H9 (cell line): ENCODE results near the gene KRT36. TPM values are rescaled to one million over a fixed set of nuclear protein-coding genes. Genes with fewer than 3 reads are reported as not detected.

Source experiments
- DNase-seq: peaks from one replicate; pipeline ENCODE4 v3.0.0-alpha.2; 2017
- H2AFZ ChIP-seq: one replicate; pipeline ENCODE4 v1.6.1; 2013; ENCODE audit warnings: mild to moderate bottlenecking, low read length, control low read depth, moderate library complexity
- H2AK5ac ChIP-seq: 2 replicates; pipeline ENCODE4 v1.6.1; 2013; ENCODE audit warnings: low read length, control low read depth, mixed read lengths; ENCODE audit not compliant: insufficient read length
- H2BK120ac ChIP-seq: one replicate; pipeline ENCODE4 v1.6.1; 2013; ENCODE audit warnings: low read depth, mild to moderate bottlenecking, low read length, control low read depth, inconsistent platforms; ENCODE audit not compliant: poor library complexity, severe bottlenecking
- H2BK12ac ChIP-seq: 2 replicates; pipeline ENCODE4 v1.6.1; 2013; ENCODE audit warnings: low read length, control low read depth, mixed read lengths, low read depth; ENCODE audit not compliant: insufficient read length
- H2BK15ac ChIP-seq: 2 replicates; pipeline ENCODE4 v1.6.1; 2013; ENCODE audit warnings: low read depth, low read length, control low read depth
- H2BK20ac ChIP-seq: one replicate; pipeline ENCODE4 v1.6.1; 2013; ENCODE audit warnings: low read depth, mild to moderate bottlenecking, low read length, control low read depth, inconsistent platforms; ENCODE audit not compliant: poor library complexity, severe bottlenecking
- H2BK5ac ChIP-seq: 2 replicates; pipeline ENCODE4 v1.6.1; 2013; ENCODE audit warnings: low read length, control low read depth, mixed read lengths; ENCODE audit not compliant: insufficient read length
- H3K14ac ChIP-seq: 2 replicates; pipeline ENCODE4 v1.6.1; 2013; ENCODE audit warnings: low read length, control low read depth; ENCODE audit not compliant: insufficient read depth
- H3K18ac ChIP-seq: 2 replicates; pipeline ENCODE4 v1.6.1; 2013; ENCODE audit warnings: low read depth, mild to moderate bottlenecking, mixed read lengths, low read length, control low read depth; ENCODE audit not compliant: insufficient read length
- H3K23ac ChIP-seq: 2 replicates; pipeline ENCODE4 v1.6.1; 2013; ENCODE audit warnings: low read length, control low read depth, mixed read lengths, low read depth; ENCODE audit not compliant: insufficient read length
- H3K23me2 ChIP-seq: 2 replicates; pipeline ENCODE4 v1.6.1; 2013; ENCODE audit warnings: low read depth, mild to moderate bottlenecking, mixed read lengths, low read length, control low read depth; ENCODE audit not compliant: insufficient read length, poor library complexity, severe bottlenecking
- H3K27ac ChIP-seq: 2 replicates; pipeline ENCODE4 v1.5.1; 2013; ENCODE audit warnings: low read length, control low read depth, mixed read lengths, low read depth; ENCODE audit not compliant: insufficient read length
- H3K27me3 ChIP-seq: 2 replicates; pipeline ENCODE4 v1.6.1; 2013; ENCODE audit warnings: low read length, control low read depth, inconsistent platforms; ENCODE audit not compliant: insufficient read depth
- H3K4ac ChIP-seq: 2 replicates; pipeline ENCODE4 v1.6.1; 2013; ENCODE audit warnings: low read depth, mild to moderate bottlenecking, control low read depth, inconsistent platforms, low read length, moderate library complexity
- H3K4me1 ChIP-seq: 2 replicates; pipeline ENCODE4 v1.6.1; 2013; ENCODE audit warnings: low read length, control low read depth, inconsistent platforms; ENCODE audit not compliant: insufficient read depth
- H3K4me2 ChIP-seq: 2 replicates; pipeline ENCODE4 v1.6.1; 2013; ENCODE audit warnings: low read length, control low read depth, mixed read lengths; ENCODE audit not compliant: insufficient read length, insufficient read depth
- H3K56ac ChIP-seq: 2 replicates; pipeline ENCODE4 v1.6.1; 2013; ENCODE audit warnings: low read depth, mild to moderate bottlenecking, mixed read lengths, low read length, control low read depth; ENCODE audit not compliant: insufficient read length
- H3K79me1 ChIP-seq: 2 replicates; pipeline ENCODE4 v1.6.1; 2013; ENCODE audit warnings: low read depth, mild to moderate bottlenecking, moderate library complexity, low read length, control low read depth, inconsistent platforms; ENCODE audit not compliant: insufficient read depth, poor library complexity, severe bottlenecking
- H3K79me2 ChIP-seq: 2 replicates; pipeline ENCODE4 v1.6.1; 2013; ENCODE audit warnings: low read length, control low read depth, inconsistent platforms; ENCODE audit not compliant: insufficient read depth
- H3K9ac ChIP-seq: 2 replicates; pipeline ENCODE4 v1.6.1; 2013; ENCODE audit warnings: low read length, control low read depth, mixed read lengths; ENCODE audit not compliant: insufficient read length; ENCODE audit errors: extremely low read depth
- H3K9me3 ChIP-seq: one replicate; pipeline ENCODE4 v1.6.1; 2013; ENCODE audit warnings: low read depth, low read length, inconsistent platforms; ENCODE audit not compliant: control insufficient read depth
- H3T11ph ChIP-seq: one replicate; pipeline ENCODE4 v1.6.1; 2013; ENCODE audit warnings: mild to moderate bottlenecking, low read length, control low read depth, inconsistent platforms
- H4K20me1 ChIP-seq: one replicate; pipeline ENCODE4 v1.6.1; 2013; ENCODE audit not compliant: control insufficient read depth, insufficient read length, insufficient read depth
- H4K5ac ChIP-seq: 2 replicates; pipeline ENCODE4 v1.6.1; 2013; ENCODE audit warnings: low read depth, mild to moderate bottlenecking, mixed read lengths, low read length, control low read depth; ENCODE audit not compliant: insufficient read length
- H4K8ac ChIP-seq: replicated peaks from 2 replicates; pipeline ENCODE4 v1.6.1; 2013; ENCODE audit warnings: low read length, control low read depth, mixed read lengths, low read depth; ENCODE audit not compliant: insufficient read length
- H4K91ac ChIP-seq: 2 replicates; pipeline ENCODE4 v1.6.1; 2013; ENCODE audit warnings: low read depth, mild to moderate bottlenecking, moderate library complexity, mixed read lengths, low read length, control low read depth; ENCODE audit not compliant: insufficient read length
- H3K27ac Mint-ChIP-seq, 3 experiments: 2 replicates in 2 of 3; 3 replicates in 1 of 3; pipeline ENCODE4 v1.8.0; 2020 to 2021; ENCODE audit warnings: mixed read lengths in 3 of 3, mild to moderate bottlenecking in 1 of 3, moderate library complexity in 1 of 3
- H3K27me3 Mint-ChIP-seq: 2 replicates; pipeline ENCODE4 v1.8.0; 2021; ENCODE audit warnings: low read depth, mild to moderate bottlenecking, moderate library complexity, mixed read lengths
- H3K36me3 Mint-ChIP-seq, 3 experiments: 2 replicates in 2 of 3; 3 replicates in 1 of 3; pipeline ENCODE4 v1.8.0; 2020 to 2021; ENCODE audit warnings: low read depth in 3 of 3, mixed read lengths in 3 of 3; ENCODE audit not compliant: insufficient read depth in 1 of 3
- H3K4me1 Mint-ChIP-seq, 2 experiments: 2 replicates each; pipeline ENCODE4 v1.8.0; 2020; ENCODE audit warnings: mixed read lengths in 2 of 2
- H3K4me3 Mint-ChIP-seq, 2 experiments: 2 replicates in 1 of 2; 3 replicates in 1 of 2; pipeline ENCODE4 v1.8.0; 2020 to 2021; ENCODE audit warnings: mild to moderate bottlenecking in 2 of 2, mixed read lengths in 2 of 2, moderate library complexity in 1 of 2
- H3K9me3 Mint-ChIP-seq, 2 experiments: 2 replicates in 1 of 2; 3 replicates in 1 of 2; pipeline ENCODE4 v1.8.0; 2020; ENCODE audit warnings: mild to moderate bottlenecking in 2 of 2, mixed read lengths in 2 of 2, moderate library complexity in 1 of 2
- CTCF ChIP-seq: fragments of 200-600 bp; sonication (generic); conservative IDR thresholded peaks from 3 replicates; pipeline ENCODE4 v1.8.0; 2021; ENCODE audit warnings: antibody characterized with exemption, mild to moderate bottlenecking
- WGBS: extraction: QIAGEN DNeasy Blood & Tissue Kit; methylation state at CpG from one replicate; pipeline ENCODE4 v1.1.7; 2013; ENCODE audit warnings: missing lambda C conversion rate, low lambda C conversion rate, mixed read lengths; ENCODE audit not compliant: insufficient read length; ENCODE audit errors: extremely low coverage; 5-methylcytosine and 5-hydroxymethylcytosine counted together
- total RNA-seq: library from RNA; stranded (reverse); gene quantifications from 2 replicates; pipeline ENCODE4 v1.2.1, GENCODE V29; 2021

Gene KRT36
- total RNA-seq, 1 experiment from 2014 or later: not detected

DNA sequence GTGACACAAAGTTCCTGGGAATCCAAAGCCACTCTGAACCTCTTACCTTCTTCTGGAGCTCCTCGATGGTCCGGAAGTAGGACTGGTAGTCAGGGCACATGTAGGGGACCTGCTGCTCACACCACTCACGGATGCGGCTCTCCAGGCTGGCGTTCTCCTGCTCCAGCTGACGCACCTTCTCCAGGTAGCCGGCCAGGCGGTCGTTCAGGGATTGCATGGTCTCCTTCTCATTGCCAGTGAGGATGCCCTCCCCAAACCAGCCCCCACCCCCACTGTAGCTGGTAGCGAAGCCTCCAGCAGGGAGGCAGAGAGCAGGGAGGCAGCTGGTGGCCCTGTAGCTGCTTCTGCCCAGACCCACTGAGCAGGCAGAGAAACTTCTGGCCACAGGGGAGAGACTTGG is 9.1 kb downstream of the KRT36 start:
- Histone ChIP-seq H2BK12ac (no peak overlapping the region), H3K27me3 (no peaks in the 10 kb centered on the region), H4K5ac (no peak overlapping the region)

More for the DNA sequence above, 9.1 kb downstream of the KRT36 start:
- Histone ChIP-seq H2AFZ (no peak overlapping the region), H4K8ac (no peak overlapping the region), H3T11ph (no peak overlapping the region), H3K23ac (no peak overlapping the region), H2AK5ac (no peak overlapping the region), H3K14ac (no peak overlapping the region), H3K79me2 (no peaks in the 10 kb centered on the region), H3K79me1 (no peaks in the 10 kb centered on the region), H4K91ac (no peak overlapping the region), H2BK5ac (no peak overlapping the region), H2BK15ac (no peak overlapping the region), H2BK120ac (no peak overlapping the region), H3K4me1 (no peaks in the 10 kb centered on the region), H3K27ac (no peak overlapping the region), H4K20me1 (no peaks in the 10 kb centered on the region), H3K18ac (no peak overlapping the region), H3K56ac (no peak overlapping the region), H3K23me2 (no peaks in the 10 kb centered on the region), H2BK20ac (no peak overlapping the region), H3K9ac (no peak overlapping the region), H3K9me3 (no peaks in the 10 kb centered on the region), H3K4ac (no peak overlapping the region), H3K4me2 (no peak overlapping the region)
- Mint-ChIP-seq H3K4me1 (peaks cover 0 to 8% of the 10 kb centered on the region in 2 experiments; a peak in 3 of 4 replicates), H3K36me3 (no peaks in the 10 kb centered on the region), H3K27me3 (peaks cover 4% of the 10 kb centered on the region), H3K27ac (no peak overlapping the region), H3K4me3 (no peak overlapping the region), H3K9me3 (no peaks in the 10 kb centered on the region)
- DNase-seq: no peak
- WGBS: no CpG with 5 or more reads among the region's 10 CpGs
- TF ChIP-seq CTCF: no peak
